D341Med (cell line): ENCODE data around the gene SORCS2.

ENCODE experiments used
- DNase-seq: peaks from one replicate; pipeline ENCODE4 v3.0.0; 2012; ENCODE audit warnings: low spot score

Gene SORCS2

DNA sequence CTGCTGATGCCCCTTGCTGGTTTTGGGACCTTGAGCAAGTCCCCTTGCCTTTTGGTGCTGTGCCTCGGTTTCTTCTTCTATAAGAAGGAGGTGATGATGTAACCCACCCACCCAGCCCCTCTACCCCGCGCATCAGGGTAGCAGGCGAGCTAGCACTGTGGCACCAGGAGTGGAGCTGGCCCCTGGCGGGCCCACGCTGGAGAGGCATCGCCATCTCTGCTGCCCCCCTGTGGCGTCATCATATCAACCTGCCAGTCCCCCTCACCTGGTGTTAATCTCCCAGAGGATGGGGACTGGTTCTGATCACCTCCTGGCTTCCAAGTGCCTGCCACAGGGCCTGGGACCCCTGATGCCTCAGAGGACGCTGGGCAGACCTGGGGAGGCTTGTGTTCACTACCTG is 6.3 kb upstream of the SORCS2 start:
- DNase-seq: peak; percentile 80

DNA sequence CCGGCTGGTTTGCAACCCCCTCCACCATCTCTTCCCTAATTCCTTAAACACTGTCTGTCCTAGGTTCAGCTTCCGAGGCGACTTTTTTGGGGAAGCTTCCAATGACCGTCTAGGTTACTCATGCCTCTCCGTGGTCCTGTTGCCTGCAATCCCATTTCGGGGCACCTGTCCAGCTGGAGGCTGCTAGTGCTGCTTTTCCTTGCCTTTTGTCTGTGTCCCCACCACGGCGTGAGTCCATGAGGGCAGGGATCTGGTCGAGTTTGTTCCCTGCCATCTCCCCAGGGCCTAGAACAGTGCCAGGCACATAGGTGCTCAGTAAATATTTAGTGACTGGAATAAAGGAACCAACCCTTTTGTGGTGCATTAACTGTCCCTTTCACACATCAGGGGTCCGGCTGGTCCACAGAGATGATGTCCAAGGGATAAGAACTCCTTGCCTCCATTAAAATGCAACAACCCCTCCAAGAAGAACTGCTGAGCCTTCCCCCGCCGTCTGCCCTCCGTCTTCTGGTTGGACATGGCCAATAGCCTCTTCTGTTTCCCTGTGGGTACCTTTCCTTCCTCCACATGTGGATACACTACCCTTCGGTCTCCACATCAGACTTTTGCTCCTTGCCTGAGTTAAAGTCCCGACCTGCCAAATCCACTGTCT is 5.7 kb upstream of the SORCS2 start:
- no peak for DNase-seq

DNA sequence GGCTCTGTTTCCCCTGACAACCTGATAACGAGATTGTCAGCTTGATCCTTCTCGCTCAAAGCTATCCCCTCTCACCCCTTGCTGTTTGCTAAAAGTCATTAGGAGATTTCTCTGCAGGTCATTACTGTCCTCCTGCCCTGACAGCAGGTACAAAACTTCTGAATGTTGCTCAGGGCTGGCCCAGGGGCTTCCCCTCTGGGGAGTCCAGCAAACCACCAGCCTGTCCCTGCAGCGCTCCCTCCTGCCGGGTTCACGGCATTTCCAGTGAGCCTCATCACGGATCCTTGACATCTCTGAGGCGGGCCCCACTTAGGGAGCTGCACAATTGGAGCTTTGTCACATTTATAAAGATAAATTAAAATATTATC is 5.2 kb upstream of the SORCS2 start:
- no peak for DNase-seq

DNA sequence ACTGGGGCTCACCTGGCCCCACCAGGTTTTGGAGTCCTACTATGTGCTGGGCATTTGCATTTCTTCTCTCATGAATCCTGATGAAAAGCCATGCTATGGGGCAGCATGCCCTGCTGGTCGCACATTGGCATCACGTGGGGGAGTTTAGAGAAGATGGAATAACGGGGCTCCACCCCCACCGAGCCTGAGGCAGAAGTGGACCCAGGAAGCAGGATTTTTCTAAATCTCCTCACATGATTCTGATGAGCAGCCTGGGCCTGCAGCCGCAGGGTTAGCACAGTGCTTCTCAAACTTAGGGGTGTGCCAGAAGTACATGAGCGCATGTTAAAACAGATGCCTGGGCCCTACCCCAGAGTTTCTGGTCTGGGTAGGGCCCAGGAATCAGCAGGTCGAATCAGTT is 4.6 kb upstream of the SORCS2 start:
- no peak for DNase-seq

DNA sequence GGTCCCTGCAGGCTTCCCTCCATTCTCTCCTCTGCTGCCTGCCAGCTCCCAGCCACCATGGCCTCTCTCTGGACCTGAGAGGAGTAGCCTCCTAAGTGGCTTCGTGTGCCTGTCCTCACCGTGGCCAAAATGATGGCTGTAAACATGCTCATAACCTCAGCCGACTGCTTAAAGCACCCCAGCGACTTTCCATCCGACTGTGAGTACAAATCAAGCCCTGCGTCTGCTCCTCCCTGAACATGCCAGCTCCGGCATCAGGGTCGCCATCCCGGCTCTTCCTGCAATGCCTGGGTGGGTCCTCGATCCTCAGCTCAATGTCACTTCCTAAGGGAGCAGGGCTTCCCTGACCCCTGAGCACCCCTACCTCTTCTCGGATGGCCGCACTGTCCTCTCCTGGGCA is 3.3 kb upstream of the SORCS2 start:
- no peak for DNase-seq

DNA sequence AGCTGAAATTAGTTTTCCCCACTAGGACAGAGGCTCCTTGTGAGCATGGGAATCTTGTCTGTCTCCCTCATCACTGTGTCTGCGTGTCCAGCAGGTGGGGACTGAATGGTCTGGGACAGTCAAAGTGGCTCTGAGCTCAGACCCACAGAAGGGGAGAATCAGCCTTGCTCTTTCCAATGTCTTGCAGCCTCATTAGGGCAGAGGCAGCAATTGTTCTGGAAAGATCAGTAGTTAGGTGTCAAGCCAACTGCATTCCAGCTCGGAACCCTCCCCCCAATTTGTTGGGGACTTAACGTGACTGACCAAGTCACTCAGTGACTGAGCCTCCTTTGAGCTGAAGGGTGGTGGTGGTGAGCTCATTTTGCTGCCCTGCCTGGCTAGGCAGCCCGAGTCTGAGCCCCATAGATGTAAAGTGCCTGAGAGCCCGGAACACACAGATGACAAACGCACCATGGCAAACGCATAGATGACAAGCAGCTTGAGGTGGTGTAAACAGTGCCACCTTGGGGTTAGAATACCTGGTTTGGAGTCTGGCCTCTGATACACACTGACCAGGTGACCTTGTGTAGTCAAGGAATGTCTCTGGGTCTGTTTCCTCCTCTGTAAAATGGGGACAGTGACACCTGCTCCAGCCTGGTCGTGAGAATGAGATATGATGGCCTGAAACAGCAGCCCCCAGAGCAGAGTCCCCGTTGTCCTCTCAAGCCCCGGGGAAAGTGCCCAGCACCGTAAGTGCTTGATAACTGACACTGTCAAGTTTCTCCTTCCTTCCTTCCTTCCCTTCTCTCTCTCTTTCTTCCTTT is 2.7 kb upstream of the SORCS2 start:
- DNase-seq: no peak

DNA sequence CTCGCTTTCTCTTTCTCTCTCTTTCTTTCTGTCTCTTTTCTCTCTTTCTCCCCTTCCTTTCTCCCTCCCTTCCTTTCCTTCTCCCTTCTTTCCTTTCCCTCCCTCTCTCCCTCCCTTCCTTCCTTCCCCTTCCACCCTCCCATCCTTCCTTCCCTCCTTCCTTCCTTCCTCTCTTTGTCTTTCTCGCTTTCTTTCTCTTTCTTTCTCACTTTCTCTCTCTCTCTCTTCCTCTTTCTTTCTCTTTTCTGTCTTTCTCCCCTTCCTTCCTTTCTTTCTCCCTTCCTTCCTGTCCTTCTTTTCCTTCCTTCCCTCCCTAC is 2.1 kb upstream of the SORCS2 start:
- DNase-seq: no peak

DNA sequence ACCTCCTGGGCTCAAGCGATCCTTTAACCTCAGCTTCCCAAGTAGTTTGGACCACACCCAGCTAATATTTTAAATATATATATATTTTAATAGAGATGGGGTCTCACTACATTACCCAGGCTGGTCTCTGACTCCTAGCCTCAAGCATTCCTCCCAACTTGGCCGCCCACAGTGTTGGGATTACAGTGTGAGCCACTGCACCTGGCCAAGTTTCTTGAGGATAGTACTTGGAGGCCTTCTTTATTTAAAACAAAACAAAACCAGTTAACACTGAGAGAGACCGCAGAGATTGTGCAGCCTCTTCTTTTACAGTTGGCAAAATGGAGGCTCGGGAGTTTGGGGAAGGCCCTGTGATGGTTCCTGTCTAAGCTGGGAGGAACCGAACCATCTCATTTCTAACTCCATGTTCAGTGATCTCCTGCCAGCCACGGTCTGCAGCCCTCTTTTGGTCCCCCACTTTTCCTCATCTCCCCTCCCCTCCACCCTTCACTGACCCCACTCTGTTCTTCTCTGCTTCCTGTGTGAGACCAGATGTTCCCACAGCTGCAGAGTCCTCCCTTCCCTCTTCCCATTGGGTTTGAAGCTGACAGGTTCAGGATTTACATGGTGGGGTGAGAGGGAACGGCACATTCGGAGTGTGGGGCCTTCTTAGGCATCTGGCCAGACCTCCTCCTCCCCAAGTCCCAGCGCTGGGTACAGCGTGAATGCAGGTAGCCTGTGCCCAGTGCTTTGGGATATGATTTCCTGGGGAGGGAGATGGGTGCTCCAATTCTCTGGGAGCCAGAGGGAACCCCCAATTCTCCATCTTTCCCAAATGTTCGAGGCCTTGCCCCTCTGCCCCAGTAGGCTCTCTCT is 1.4 kb upstream of the SORCS2 start:
- DNase-seq: no peak

DNA sequence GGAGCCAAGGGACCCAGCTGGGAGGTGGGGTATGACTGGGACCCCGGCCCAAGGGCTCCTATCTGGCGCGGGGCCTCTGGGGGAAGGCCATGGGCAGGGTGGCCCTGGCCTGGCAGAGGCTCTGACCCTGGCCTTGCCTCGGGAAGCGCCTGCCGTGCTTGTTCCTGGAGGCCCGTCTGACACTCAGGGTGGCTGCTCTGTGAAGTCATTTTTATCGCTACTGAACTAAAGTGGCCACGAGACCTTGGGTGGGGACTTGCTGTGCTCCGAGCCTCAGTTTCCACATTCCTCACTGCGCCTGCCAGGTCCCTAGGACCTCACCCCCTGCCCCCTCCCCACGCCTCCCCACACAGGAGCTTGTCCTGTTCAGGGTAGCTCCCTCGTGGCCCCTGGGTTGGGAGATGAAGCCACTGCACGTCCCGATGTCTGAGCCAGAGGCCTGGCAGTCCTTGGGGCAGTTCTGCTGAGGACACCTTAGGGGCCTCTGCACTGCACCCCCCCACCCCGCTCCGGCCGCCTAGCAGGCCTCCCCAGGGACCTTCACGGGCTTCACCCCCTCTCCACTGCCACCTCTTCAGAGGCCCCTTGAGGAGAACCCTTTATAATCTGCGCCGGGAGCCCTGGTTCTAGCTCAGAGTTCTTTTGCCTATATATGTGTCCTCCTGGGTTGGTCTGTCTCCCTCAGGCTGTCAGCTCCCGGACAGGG is 639 bp upstream of the SORCS2 start:
- no peak for DNase-seq

DNA sequence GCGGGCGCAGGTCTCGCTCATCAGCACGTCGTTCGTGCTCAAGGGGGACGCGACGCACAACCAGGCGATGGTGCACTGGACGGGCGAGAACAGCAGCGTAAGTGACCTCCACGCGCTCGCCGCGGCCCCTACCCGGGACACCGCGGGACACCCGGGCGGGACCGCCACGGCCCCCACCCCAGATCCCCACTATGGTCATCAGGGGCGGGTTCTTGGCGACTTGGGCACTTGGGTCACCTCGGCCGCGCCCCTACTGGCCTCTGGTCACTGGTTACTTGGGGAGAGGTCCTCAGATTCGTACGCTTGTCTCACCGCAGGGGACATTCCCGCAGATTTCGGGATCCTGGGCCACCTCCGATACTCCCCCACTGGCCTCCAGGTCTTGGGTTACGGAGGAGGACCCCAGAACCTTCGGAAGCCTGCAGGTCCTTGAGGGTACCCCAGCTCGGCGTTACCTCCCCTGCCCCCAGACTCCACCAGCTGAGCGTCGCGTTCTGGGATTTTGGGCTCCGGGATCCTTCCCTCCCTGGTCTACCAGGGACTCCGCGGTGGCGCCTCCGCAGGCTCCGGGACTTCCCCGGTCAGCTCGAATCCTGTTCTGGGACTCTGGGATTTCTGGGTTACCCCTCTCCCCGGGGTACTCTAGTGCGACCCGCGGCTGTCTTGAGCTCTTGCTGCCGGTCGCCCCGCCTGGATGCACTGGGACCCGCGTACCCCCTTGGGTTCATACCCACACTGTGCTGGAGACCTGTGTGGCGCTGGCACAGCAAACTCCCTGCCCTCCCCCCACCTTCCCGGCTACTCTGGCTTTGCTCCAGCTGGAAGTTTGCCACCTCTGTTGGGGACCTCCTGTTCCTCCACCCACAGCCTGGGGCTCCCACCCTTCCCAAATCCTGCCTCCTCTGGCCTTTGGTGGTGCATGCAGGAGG is 956 bp downstream of the SORCS2 start:
- DNase-seq: peak; percentile 82

DNA sequence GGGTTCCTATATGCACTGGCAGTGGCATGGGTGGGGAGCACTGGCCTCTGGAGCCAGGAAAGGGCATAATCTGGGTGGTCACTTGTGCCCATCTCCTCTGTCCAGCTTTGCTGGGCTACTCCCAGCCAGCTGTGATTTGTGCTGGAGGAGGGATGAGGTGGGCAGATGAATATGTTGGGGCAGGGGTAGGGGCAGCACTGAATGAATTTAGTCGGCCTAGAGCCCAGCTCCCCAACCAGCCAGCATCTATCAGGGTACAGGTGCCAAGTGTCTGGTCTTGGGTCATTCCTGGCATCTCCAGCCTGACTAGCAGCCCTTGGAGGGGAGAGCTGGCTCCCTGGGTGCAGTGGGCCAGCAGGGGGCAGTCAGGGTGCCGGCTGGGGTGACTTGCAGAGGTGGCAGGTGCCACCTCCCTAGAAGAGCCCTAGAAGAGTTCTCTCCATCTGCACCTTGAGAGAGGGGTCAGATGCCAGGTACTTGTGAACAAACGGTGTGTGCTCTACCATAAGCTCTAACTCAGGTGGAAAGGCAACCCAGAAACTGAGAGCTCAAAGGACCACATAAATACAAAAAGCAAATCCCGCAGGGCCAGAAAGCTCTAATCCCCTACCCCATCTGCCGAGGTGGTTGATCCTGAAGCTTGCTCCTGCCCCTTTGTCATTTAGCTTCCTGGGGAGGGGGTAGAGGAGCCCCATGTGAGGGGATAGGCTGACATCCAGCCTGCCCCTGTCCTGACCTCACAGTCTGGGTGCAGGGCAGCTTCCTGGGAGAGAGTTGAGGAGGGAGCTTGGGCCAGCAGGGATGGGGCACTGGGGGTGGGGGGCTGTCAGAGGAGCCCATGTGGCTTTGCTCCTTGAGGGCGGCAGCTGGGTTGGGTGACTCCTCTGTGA is 2.2 kb downstream of the SORCS2 start:
- DNase-seq: peak; percentile 83

DNA sequence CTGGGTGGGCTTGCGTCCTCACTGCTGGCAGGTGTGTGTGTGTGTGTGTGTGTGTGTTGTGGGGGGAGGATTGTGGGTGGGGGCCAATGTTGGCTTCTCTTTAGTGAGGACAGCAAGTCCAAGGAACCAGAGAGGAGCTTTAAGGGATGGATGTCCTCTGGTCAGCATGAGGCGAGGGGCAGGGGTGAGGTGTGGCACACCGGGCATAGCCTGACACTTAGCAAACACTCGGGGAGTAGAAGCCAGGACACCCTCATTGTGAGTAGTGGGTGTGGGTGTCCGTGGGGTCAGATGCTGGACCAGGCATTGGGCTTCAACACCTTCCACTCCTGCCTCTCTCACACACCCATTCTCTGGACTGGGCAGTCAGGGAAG is 2.8 kb downstream of the SORCS2 start:
- no peak for DNase-seq

DNA sequence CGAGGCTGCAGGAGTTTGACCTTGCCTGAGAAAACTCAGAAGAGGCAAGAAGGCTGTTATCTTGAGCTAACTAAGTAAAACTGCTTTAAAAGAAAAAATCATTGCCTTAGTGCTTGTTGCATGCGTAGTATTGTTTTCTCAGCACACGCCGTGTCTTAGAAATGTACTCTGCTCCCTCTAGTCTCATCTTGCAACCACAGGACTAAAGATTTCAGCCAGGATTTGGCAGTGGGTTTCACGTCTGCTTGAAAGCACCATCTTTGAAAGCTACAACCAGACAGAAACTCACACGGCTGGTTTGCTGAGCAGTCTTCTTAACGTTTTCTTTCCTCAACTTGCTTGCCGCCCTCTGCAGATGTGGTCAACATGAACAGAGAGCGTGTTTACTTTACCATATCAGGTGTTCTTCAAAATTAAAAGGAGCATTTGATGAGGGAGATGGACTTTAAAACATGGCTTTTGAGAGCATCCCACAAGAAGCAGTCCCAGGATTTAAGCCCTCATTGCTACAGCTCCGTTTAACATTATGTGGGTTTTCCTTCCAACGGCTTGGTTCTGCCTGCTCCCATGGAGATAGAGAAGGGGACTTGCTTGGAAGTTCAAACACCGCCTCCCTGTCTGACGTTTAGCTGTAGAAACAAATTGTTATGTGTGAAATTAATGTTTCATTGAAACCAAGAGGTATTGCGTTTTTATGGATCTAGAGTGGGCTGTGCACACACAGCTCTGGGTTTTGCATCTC is 3.4 kb downstream of the SORCS2 start:
- no peak for DNase-seq

DNA sequence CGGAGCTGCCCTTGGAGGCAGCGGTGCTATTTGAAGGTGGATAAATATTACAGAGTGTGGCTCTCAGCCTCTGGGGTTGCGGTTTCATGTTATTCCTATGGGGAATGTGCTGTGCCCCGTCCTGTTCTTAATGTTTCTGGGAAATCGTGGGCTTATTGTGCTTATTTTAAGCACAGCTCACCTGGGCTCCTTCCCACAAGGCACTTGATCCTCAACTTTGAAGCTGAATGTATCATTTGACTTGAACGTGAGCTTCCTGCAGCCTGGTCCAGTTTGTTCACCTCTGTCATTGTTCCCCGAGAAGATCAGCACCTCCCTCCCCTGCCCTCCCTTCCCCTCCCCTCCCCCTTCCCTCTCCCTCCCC is 3.9 kb downstream of the SORCS2 start:
- no peak for DNase-seq

DNA sequence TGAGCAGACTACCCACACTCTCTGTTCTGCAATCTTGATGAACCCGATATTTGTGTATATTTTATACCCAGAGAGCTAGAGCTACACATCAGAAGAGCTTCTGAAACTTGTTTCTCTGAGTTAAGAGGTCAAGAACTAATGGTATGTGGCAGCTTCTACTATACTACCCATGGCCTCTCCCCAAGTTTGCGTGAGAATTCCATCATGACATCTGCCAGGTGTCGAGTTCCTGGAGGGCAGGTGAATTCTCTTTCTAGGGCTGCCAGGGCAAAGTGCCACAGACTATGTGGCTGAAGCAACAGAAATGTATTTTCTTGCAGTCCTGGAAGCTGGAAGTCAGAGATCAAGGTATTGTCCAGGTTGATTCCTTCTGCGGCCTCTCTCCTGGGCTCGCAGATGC is 4.4 kb downstream of the SORCS2 start:
- no peak for DNase-seq

DNA sequence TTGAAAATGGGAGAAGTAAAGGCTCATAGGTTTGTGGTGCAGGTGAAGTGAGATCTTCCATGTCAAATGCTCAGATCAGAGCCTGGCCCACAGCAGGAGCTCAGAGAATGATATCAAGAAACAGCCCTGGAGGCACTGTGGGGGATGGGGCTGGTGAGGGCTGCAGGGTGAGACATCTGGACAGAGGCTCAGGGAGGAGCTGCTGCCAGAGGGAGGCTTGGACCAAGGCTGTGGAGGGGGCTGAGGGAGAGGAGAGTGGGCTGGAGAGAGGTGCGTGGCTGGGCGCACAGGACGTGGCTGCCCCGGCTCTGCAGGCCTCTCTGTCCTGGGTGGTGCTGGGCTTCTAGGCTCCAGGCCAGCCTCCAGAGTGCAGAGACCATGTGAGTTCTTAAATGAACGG is 5.6 kb downstream of the SORCS2 start:
- DNase-seq: no peak

DNA sequence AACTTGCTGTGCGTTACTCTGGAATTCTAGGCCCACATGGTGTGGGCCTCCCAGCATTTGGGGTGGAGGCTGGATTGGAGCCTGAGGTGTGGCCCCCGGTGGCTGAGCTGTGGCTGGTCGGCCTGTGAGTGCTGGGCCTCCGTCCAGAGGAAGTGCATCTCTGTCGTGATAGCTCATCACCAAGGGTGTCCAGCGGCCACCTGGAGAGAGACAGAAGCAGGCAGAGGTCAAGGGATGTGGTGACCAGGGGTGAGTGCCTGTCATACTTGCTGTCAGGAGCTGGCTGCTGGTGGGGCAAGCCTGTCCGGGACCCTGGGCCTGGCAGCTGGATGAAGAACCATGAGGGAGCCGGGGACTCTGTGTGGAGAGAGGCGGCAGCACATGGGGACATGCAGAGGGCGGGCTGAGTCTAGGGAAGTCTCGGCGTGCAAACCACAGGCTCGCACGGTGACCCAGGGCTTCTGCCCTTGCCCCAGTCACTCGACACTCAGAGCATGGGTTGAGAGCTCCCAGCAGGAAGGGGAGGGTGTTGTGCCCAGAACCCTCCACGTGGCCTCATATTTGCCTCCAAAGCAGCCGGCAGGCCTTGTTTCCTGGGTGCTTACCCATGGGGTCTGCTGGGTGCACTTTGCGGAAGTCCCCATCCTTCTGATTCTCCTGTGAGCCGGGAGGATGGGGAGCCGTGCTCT is 6.2 kb downstream of the SORCS2 start:
- no peak for DNase-seq

DNA sequence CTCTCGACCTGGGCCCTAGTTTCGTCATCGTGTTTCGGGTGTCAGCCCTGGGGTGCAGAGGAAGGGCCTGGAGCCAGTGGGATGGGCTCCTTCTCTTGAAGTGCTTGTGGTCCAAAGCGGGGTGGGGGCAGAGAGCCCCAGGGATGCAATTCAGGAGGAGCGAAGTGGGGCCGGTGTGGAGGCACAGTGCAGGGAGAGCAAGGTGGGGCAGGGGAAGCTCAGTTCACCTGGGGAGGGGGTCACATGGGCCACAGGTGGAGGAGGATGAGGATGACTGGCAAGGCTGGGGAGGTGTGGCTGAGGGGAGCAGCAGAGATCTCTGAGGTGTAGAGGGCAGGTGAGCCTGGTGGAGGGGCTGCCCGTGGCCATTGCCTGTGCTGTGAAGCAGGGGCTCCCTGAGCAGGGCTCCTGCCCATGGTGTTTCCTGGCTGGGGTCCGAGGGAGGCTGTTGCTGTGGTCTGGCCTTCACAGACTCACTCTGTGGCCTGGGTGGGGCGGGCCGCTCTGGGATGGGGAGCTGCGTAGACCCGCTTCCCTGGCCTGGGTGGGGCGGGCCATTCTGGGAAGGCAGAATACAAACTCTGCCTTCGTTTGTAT is 6.9 kb downstream of the SORCS2 start:
- DNase-seq: no peak
